Stimulated activated naive CD8-positive, alpha-beta T cell treated with anti-CD3 and anti-CD28 coated beads, Interleukin-15, Interleukin-2, amounts not matched to agents 100 ng/mL and 50 ng/mL, for 24 hours (primary cell): Measurements from ENCODE around the gene ANP32A.
A peak's percentile ranks its signal among the peaks of the same experiment; 100 is the strongest.

ENCODE experiments used
- H3K27ac Mint-ChIP-seq: one replicate; pipeline ENCODE4 v1.8.0; 2021; ENCODE audit warnings: mild to moderate bottlenecking, mixed read lengths
- H3K27me3 Mint-ChIP-seq: one replicate; pipeline ENCODE4 v1.8.0; 2021; ENCODE audit warnings: mixed read lengths
- H3K36me3 Mint-ChIP-seq: one replicate; pipeline ENCODE4 v1.8.0; 2021; ENCODE audit warnings: low read depth, mixed read lengths
- H3K4me1 Mint-ChIP-seq: one replicate; pipeline ENCODE4 v1.8.0; 2021; ENCODE audit warnings: low read depth, mixed read lengths
- H3K4me3 Mint-ChIP-seq: one replicate; pipeline ENCODE4 v1.8.0; 2021; ENCODE audit warnings: mild to moderate bottlenecking, mixed read lengths
- H3K9me3 Mint-ChIP-seq: one replicate; pipeline ENCODE4 v1.8.0; 2021; ENCODE audit warnings: mixed read lengths

ANP32A gene

DNA sequence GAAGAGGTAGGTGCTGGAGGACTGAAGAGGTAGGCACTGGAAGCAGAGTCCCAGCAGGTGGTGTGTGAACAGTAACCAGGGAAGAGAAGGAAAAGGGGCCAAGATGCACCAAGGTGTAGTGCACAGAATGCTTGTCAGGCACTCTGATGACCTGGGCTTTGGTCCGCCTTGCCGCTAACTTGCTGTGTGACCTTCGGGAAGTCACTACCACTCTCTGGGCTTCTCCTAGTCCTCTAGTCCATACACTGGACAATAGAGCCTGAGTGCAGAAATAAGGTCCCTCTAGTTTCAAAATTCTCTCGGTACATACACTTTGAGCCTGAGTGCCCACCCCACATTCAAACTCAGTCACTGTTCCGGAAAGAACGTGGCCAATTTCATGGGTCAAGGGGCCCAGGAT is 24.1 kb downstream of the ANP32A start:
- no peaks in the 10 kb centered on the region for H3K27me3 Mint-ChIP-seq
- peaks cover 53% of the 10 kb centered on the region for H3K36me3 Mint-ChIP-seq
- peaks cover 96% of the 10 kb centered on the region for H3K4me1 Mint-ChIP-seq
- peak overlapping the region; percentile 85 for H3K27ac Mint-ChIP-seq
- H3K9me3 Mint-ChIP-seq: no peaks in the 10 kb centered on the region
- H3K4me3 Mint-ChIP-seq: peak overlapping the region; percentile 9

DNA sequence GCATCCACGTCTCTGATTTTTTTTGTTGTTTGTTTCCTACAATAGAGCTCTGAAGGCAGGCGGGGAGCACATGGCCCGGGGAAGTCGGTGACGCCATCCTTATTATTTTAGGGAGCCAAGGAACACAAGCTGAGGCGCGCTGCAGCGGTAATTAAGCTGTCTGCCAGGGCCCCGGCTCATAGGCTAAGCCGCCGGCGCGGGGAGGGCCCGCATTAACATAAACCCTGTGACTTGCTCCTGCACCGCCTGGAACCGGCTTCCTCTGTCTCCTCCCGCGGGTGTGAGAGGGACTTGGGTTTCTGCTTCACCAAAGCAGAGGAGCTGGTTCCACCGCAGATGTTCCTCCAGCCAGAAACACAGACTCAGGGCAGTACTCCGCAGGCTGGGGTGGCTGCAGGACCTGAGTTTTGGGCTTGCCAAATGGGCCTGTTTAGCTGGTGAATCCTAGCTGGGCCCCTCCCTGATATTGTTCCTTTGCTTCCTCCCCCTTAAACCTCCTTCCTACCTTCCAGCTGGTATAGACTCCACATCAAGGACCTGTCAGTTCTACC is 25.3 kb downstream of the ANP32A start:
- no peaks in the 10 kb centered on the region for H3K27me3 Mint-ChIP-seq
- H3K9me3 Mint-ChIP-seq: no peaks in the 10 kb centered on the region
- peaks cover 98% of the 10 kb centered on the region for H3K4me1 Mint-ChIP-seq
- peak overlapping the region; percentile 58 for H3K4me3 Mint-ChIP-seq
- peaks cover 53% of the 10 kb centered on the region for H3K36me3 Mint-ChIP-seq
- peak overlapping the region; percentile 80 for H3K27ac Mint-ChIP-seq

DNA sequence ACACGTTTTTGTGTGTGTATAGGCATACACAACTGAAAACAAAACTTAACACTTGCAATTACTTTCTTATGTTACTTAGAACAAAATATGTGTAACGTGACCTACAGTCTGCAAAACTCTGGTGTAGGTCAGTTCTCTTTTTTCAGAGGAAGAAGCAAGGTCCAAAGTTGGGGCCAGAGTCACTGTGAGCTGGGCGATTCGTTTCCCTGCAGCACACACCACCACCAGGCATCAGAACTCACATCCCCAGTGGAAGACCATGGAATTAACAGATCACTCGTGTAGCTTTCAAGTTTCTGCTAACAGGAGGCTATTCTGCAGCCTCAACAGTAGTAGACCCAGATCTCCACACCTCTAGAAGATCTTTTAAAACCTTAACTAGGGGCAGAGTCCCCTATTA is 25.8 kb downstream of the ANP32A start:
- H3K27me3 Mint-ChIP-seq: no peaks in the 10 kb centered on the region
- no peaks in the 10 kb centered on the region for H3K9me3 Mint-ChIP-seq
- H3K4me1 Mint-ChIP-seq: peaks cover 98% of the 10 kb centered on the region
- H3K27ac Mint-ChIP-seq: peak overlapping the region; percentile 80
- peak overlapping the region; percentile 58 for H3K4me3 Mint-ChIP-seq
- peaks cover 53% of the 10 kb centered on the region for H3K36me3 Mint-ChIP-seq

DNA sequence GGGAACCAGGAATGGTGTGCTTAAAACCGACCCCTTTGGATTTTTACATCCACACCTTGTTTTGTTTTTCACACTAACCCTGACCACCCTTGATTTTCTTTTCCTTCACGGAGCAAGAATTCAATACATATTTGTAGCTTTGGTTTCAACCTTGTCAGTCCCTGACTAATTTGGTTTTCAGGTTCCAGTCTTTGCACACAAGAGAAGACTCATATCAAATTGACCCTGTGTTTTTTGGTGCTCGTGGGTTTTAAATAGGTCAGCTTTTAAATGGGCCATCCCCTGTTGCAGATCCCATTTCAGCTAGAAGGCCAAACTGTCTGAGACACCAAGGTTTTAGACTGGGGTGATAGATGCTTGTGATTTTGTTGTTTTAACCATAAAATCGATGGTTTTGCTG is 26.4 kb downstream of the ANP32A start:
- Mint-ChIP-seq H3K27ac (peak overlapping the region; percentile 80), H3K9me3 (no peaks in the 10 kb centered on the region), H3K4me3 (no peak overlapping the region), H3K27me3 (no peaks in the 10 kb centered on the region), H3K4me1 (peaks cover 98% of the 10 kb centered on the region), H3K36me3 (peaks cover 49% of the 10 kb centered on the region)

DNA sequence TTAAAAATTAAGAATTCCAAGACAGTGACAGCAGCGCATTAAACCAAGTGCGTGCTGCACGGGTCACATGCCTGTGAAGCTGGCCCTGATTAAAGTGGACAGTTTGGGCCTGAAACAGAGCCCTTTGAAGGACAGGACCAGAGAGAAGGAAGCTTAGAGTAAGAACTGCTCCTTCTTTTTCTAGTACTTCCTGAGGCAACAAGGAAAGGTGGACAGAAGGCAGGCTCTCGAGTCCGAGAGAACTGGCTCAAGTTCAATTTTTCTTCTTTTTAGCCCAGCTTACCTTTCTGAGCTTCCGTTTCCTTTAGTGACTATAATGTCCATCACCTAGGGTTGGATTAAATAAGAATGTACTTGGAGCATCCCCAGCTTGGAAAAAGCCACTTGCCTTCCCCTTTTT is 26.9 kb downstream of the ANP32A start:
- peaks cover 98% of the 10 kb centered on the region for H3K4me1 Mint-ChIP-seq
- H3K4me3 Mint-ChIP-seq: no peak overlapping the region
- no peaks in the 10 kb centered on the region for H3K9me3 Mint-ChIP-seq
- H3K27ac Mint-ChIP-seq: no peak overlapping the region
- no peaks in the 10 kb centered on the region for H3K27me3 Mint-ChIP-seq
- peaks cover 44% of the 10 kb centered on the region for H3K36me3 Mint-ChIP-seq

DNA sequence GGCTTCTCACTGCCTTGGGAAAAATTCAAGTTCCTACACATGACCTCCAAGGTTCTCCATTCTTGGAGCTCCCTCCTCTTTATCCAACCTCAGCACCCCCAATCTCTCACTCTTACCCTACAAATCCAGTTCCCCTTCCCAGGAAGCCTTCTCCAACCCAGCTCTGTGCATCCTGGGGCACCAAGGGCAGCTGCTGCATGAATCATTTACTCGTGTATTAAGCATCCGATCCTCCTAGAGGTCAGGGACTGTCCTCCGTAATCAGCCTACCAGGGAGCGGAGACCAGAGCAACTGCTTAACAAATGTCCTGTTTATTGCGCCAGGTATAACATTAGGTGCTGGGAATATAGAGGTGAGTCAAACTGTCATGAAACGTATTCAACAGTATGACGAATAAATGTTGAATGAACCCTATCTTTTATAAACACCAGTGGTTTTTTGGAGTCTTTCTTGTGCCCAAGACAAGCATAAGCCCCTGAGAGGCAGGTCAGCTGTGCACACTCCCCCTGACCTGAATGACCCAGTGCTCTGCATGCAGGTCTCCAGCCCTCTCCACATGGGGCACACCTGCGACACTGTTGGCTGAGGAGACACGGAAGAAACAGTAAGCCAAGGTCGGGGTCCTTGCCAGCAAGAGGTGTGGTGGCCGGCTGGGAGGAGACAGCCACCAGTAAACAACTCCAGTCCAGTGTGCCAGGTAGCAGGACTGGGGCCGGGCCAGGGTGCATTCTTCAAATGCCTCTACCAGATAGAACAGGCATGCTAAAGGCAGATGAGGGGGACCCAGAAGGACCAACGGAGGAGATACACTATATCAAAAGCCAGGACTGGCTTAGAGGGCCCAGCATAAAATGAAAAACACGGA is 27.6 kb downstream of the ANP32A start:
- Mint-ChIP-seq H3K4me3 (peak overlapping the region; percentile 21), H3K36me3 (peaks cover 38% of the 10 kb centered on the region), H3K9me3 (no peaks in the 10 kb centered on the region), H3K27me3 (no peaks in the 10 kb centered on the region), H3K27ac (peak overlapping the region; percentile 68), H3K4me1 (peaks cover 95% of the 10 kb centered on the region)

DNA sequence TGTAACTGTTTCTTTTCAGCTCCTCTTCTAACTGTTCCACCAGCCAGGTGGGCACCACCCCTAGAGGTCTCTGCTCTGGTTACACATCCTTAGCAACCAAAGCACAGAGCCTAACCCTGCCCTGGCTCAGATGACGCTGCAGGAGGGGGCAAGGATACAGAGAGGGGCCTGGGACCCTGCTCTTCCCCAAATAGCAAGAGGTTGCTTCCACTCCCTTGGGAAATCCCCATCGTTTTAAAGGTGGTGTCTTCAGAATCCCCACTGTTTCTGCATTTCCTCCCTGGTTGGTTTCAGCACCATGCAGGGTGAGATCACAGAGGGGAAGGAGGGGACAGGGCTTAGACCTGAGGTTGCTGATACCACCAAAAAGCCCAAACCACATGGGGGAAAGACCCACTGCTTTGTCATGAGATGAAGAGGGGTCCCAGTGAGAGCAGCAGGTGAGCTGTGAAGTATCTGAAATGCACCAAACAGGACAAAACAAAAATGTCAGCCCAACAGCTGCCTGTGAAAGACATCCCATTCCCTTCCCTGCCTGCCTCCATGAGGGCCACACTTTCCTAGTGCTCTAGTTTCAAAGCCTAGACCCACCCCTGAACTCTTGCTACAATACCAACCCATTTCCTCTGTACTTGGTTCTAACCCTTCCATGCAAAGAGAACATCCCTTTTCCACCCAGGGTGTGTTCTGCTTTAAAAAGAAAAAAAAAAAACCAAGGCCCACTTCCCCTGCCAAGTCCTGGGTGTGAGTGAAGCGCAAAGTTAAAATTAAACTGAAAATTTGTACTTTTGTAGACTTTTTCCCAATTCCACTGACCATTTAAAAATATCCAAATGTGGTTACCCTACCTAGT is 29.0 kb downstream of the ANP32A start:
- Mint-ChIP-seq H3K9me3 (no peaks in the 10 kb centered on the region), H3K27me3 (no peaks in the 10 kb centered on the region), H3K36me3 (peaks cover 44% of the 10 kb centered on the region), H3K27ac (peak overlapping the region; percentile 94), H3K4me1 (peaks cover 84% of the 10 kb centered on the region), H3K4me3 (peak overlapping the region; percentile 70)

DNA sequence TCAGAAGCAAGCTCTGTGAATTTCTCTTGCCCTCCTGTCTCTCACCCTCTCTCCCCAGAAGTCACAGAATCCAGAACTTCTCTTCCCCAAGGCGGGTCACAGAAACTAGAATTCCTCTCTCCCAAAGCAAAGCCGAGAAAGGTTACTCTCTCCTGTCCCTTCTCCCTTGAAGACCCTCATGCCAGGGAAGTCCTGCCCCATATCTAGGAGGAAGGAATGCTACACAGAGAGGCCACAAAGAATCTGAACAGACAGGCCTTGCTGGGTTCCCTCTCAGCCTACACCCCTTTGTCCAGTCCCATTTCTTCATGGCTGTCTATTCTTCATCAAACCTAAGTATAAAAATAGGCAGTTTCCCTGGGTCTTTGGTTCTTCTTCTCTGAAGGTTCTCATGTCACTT is 29.8 kb downstream of the ANP32A start:
- Mint-ChIP-seq H3K27me3 (no peaks in the 10 kb centered on the region), H3K27ac (peak overlapping the region; percentile 94), H3K4me3 (peak overlapping the region; percentile 70), H3K4me1 (peaks cover 77% of the 10 kb centered on the region), H3K9me3 (no peaks in the 10 kb centered on the region), H3K36me3 (peaks cover 42% of the 10 kb centered on the region)

DNA sequence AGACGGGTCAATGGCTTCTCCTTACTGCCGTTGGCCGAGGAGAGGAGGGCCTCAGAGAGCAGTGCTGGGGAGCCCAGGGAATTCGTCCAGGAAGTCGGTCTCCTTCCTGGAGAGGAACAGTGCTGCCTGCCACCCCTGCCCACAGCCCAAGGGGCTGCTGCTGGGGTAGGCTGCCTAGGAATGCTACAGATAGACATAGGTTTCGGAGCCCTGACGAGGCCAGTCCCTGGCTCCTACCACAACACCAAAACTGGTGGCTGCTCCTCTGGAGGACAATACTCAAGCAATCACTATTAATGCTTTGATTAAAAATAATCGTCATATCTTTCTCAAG is 30.5 kb downstream of the ANP32A start:
- H3K9me3 Mint-ChIP-seq: no peaks in the 10 kb centered on the region
- H3K27me3 Mint-ChIP-seq: no peaks in the 10 kb centered on the region
- H3K36me3 Mint-ChIP-seq: peaks cover 46% of the 10 kb centered on the region
- H3K27ac Mint-ChIP-seq: peak overlapping the region; percentile 94
- peaks cover 77% of the 10 kb centered on the region for H3K4me1 Mint-ChIP-seq
- no peak overlapping the region for H3K4me3 Mint-ChIP-seq

DNA sequence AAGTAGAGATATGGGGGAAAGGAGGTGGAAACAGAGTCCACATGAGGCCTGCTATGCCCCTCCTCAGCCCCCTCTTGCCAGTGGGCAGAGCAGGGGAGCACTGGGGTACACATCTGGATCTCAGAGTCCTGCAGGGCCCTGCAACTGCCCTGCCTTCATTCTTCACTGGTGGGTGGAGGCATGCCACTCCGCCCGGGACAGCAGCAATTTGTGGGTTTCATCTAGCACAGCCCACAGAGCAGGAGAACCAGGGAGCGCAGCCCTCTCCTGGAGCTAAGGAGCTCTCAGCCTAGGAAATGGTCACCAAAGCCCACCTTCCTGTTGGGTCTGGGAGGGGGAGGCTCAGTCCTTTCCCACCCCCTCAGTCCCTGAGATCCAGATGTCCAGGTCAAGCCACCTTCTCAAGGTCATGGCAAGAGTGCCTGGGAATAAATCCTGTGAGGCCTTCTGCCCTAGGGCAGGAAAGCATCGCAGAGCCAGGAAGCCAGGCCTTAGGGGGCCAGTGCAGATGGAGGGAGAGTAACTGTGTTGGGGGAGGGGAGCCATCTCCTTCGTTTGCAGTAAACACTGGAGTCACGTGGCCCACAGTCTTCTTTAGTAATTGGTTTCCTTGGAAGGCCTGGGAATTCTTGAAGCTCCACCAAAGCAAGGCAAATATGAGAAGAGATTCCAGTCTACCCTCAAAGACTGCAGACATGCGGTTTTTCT is 31.0 kb downstream of the ANP32A start:
- Mint-ChIP-seq H3K9me3 (no peaks in the 10 kb centered on the region), H3K27me3 (no peaks in the 10 kb centered on the region), H3K27ac (no peak overlapping the region), H3K4me1 (peaks cover 72% of the 10 kb centered on the region), H3K4me3 (no peak overlapping the region), H3K36me3 (peaks cover 41% of the 10 kb centered on the region)

DNA sequence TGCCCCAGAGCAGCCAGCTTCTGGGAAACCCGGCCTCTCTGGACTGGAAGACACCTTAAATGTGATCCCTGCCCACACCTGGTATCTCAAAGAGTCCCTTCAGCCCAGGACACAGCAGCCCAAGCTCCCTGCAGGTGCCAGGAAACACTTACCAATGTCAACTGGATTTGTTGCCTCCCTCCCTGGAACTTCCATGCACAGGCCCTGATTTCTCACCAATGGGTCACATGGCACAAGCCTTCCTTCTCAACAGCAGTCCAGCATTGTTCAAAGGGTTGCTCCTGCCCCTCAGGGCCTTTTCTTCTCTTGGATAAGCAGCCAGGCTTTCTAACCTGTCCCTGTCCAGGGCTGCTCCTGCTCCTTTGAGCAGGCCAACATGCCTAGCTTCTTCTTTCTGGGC is 31.6 kb downstream of the ANP32A start:
- Mint-ChIP-seq H3K4me1 (peaks cover 70% of the 10 kb centered on the region), H3K9me3 (no peaks in the 10 kb centered on the region), H3K27me3 (no peaks in the 10 kb centered on the region), H3K27ac (no peak overlapping the region), H3K4me3 (no peak overlapping the region), H3K36me3 (peaks cover 35% of the 10 kb centered on the region)

DNA sequence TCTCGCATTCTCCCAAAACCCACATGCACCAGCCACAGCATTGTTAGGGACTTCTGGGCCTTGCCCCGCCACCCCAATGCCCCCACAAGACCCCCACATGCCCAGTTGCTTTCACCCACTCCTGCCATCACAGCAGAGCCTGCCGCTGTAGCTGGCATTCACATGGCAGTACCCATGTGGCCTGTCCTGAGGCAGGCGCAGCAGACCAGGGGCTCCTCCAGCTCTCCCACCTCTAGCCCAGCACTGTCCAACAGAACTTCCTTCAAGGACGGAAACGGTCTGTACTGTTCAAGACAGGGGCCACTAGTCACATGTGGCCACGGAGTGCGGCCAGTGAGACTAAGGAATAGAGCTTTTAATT is 32.5 kb downstream of the ANP32A start:
- H3K27me3 Mint-ChIP-seq: no peaks in the 10 kb centered on the region
- no peaks in the 10 kb centered on the region for H3K9me3 Mint-ChIP-seq
- H3K36me3 Mint-ChIP-seq: peaks cover 37% of the 10 kb centered on the region
- H3K4me3 Mint-ChIP-seq: no peak overlapping the region
- peaks cover 67% of the 10 kb centered on the region for H3K4me1 Mint-ChIP-seq
- H3K27ac Mint-ChIP-seq: peak overlapping the region; percentile 63

DNA sequence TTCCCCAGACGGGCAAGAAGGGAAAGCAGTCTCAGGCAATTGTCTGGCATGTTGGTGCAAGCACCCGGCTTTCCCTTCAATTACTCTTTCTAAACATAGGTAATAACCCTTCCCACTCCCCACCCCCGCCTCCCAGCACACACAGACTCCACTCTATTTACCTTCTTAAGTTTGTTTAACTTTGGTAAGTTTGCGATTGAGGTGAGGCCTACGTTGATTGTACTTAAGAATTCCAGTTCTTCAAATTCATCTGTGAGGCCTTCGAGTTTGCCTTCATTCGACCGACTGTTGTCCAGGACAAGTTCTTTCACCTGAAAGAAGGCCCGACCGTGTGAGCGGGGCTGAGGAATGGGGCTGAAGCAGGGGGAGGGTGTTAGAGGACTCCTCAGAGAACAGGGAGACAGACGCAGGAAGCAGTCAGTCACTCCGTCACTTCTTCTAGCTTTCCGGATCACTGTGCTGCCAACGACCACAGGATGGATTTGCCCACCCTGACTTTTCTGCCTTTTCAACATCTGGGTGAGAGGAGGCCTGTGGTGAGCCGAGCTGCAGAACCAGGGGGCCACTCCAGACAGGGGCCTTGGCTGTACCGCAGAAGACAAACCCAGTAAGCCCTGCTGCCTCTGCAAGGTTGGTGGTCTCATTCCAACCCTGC is 33.0 kb downstream of the ANP32A start:
- no peaks in the 10 kb centered on the region for H3K9me3 Mint-ChIP-seq
- peaks cover 67% of the 10 kb centered on the region for H3K4me1 Mint-ChIP-seq
- H3K27me3 Mint-ChIP-seq: no peaks in the 10 kb centered on the region
- no peak overlapping the region for H3K4me3 Mint-ChIP-seq
- H3K27ac Mint-ChIP-seq: peak overlapping the region; percentile 63
- H3K36me3 Mint-ChIP-seq: peaks cover 37% of the 10 kb centered on the region

DNA sequence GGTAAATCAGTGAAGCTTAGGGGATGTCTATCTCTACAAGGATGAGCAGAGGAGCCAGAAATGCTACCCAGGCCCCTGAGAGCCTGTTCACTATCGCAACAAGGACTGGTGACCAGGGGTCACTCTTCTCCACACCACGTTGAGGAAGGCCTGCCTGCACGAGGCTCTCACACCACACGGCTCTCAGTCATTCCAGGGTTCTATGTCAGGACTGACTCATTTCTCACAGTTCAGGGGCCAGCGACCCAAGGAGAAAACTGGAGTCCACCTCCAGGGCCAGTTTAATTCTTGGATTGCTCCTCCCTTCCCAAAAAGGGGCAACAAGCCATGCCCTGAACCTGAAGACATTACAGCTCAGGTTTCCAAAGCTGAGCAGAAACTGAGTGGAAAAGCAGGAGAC is 33.9 kb downstream of the ANP32A start:
- H3K27me3 Mint-ChIP-seq: no peaks in the 10 kb centered on the region
- no peak overlapping the region for H3K27ac Mint-ChIP-seq
- peaks cover 45% of the 10 kb centered on the region for H3K36me3 Mint-ChIP-seq
- no peak overlapping the region for H3K4me3 Mint-ChIP-seq
- peaks cover 67% of the 10 kb centered on the region for H3K4me1 Mint-ChIP-seq
- H3K9me3 Mint-ChIP-seq: no peaks in the 10 kb centered on the region
